GM10248 (cell line): ENCODE measurements around the gene CYP2A6.
"Not testable (repeated sequence)": the region's sequence is repeated elsewhere in the genome, so short reads cannot be mapped to it uniquely, and the experiment has no call there.

Experiments used
- CTCF ChIA-PET: fragments of 300-600 bp; sonication (Branson Sonifier 250); formaldehyde crosslinking; extraction: SDS; loops from one replicate; lab custom pipeline; 2021; ENCODE audit warnings: antibody characterized with exemption; lab: Yijun Ruan, JAX
- POLR2A ChIA-PET: fragments of 350-650 bp; sonication (Branson Sonifier 250); formaldehyde crosslinking; extraction: SDS; loops from one replicate; lab custom pipeline; 2020; ENCODE audit warnings: antibody characterized with exemption; lab: Yijun Ruan, JAX
- DNase-seq: peaks from one replicate; pipeline ENCODE4 v3.0.0; 2012; ENCODE audit errors: extremely low spot score
- TF ChIP-seq, protein P1 (sequence below): IDR thresholded peaks from 2 replicates; pipeline ENCODE4 v1.5.1; 2012; ENCODE audit warnings: mild to moderate bottlenecking, low read depth; ENCODE audit errors: extremely low read depth, missing control alignments, control extremely low read depth

CYP2A6 gene

DNA sequence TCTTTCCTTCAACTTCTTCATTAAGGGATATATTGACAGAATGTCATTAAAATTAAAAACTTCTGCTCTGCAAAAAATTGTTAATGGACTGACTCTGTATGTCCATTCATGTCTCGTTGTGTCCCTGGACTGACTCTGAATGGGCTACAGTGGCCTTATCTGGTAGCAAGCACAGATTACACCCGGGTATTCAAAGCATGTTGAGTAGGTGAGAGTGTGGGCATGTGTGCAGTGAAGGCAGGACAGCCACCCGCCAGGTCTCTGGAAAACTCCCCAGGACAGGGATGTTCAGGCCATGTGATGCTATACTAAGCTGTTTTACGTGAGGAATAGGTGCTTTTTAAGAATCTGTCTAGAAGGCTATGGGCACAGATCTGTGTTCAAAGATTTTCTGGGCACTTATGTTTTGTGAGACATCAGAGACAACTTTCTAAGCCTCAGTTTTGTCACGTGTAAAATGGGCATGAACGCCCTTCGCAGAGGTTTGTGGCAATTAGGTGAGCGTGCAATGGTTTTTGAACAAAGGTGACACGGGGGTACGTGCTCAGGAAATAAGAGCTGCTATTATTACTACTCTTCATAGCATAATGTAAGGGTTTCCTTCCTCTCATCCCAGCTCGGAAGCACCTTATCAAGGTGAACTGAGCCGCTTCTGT is 7.1 kb downstream of the CYP2A6 start:
- DNase-seq, CTCF ChIA-PET, POLR2A ChIA-PET: not testable (repeated sequence)

DNA sequence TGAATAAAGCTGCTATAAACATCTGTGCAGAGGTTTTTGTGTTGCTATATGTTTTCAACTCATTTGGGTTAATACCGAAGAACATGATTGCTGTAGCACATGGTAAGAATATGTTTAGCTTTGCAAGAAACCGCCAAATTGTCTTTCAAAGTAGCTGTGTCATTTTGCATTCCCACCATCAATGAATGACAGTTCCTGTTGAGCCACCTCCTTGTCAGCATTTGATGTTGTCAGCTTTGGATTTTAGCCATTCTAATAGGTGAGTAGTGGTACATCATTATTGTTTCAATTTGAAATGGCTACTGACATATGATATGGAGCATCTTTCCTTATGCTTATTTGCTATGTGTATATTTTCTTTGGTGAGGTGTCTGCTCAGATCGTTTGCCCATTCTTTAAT is 8.2 kb downstream of the CYP2A6 start:
- CTCF ChIA-PET, DNase-seq: not testable (repeated sequence)

DNA sequence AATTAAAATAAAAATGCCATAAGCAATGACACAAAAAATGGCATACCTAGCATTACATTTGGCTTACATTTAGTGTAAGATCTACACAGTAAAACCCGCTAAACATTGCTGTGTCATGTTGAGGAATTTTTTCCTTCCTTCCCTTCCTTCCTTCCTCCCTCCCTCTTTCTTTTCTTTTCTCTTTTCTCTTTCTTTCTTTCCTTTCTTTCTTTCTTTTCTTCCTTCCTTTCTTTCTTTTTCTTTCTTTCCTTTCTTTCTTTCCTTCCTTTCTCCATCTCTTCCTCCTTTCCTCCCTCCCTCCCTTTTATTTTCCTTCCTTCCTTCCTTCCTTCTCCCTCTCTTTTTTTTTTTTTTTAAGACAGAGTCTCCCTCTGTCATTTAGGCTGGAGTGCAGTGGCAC is 11.8 kb downstream of the CYP2A6 start:
- POLR2A ChIA-PET, DNase-seq, CTCF ChIA-PET: not testable (repeated sequence)

More for the DNA sequence above, 8.2 kb downstream of the CYP2A6 start:
- POLR2A ChIA-PET = not testable (repeated sequence)

DNA sequence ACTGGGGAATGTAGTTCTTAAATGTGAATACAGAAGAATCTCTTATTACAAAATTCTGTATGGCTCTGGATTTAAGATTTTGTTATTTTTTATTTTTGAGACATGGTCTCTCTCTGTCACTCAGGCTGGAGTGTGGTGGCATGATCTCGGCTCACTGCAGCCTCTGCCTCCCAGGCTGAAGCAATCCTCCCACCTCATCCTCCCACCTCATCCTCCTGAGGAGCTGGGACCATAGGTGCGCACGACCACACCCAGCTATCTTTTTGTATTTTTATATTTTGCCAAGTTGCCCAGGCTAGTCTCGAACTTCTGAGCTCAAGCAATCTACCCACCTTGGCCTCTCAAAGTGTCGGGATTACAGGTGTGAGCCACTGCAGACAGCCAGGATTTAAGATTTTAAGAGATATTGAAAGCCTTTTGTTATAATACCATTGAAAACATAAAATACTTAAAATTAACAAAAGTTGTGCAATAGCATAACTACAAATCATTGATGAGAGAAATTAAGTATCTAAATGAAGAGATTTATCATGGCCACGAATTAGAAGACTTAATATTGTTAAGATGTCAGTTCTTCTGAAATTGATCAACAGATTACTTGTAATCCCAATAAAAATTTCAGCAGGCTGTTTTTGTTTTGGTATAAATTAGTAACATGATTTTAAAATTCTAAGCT is 13.4 kb downstream of the CYP2A6 start:
- ChIA-PET CTCF (interaction anchor here (1.5 kb wide), 1 partner anchor 18 kb away, joined by 4 read pairs; no protein-coding TSS in a partner anchor), POLR2A (no interaction called here)
- no peak for DNase-seq
- TF ChIP-seq, protein P1, sequence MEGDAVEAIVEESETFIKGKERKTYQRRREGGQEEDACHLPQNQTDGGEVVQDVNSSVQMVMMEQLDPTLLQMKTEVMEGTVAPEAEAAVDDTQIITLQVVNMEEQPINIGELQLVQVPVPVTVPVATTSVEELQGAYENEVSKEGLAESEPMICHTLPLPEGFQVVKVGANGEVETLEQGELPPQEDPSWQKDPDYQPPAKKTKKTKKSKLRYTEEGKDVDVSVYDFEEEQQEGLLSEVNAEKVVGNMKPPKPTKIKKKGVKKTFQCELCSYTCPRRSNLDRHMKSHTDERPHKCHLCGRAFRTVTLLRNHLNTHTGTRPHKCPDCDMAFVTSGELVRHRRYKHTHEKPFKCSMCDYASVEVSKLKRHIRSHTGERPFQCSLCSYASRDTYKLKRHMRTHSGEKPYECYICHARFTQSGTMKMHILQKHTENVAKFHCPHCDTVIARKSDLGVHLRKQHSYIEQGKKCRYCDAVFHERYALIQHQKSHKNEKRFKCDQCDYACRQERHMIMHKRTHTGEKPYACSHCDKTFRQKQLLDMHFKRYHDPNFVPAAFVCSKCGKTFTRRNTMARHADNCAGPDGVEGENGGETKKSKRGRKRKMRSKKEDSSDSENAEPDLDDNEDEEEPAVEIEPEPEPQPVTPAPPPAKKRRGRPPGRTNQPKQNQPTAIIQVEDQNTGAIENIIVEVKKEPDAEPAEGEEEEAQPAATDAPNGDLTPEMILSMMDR = no peak

DNA sequence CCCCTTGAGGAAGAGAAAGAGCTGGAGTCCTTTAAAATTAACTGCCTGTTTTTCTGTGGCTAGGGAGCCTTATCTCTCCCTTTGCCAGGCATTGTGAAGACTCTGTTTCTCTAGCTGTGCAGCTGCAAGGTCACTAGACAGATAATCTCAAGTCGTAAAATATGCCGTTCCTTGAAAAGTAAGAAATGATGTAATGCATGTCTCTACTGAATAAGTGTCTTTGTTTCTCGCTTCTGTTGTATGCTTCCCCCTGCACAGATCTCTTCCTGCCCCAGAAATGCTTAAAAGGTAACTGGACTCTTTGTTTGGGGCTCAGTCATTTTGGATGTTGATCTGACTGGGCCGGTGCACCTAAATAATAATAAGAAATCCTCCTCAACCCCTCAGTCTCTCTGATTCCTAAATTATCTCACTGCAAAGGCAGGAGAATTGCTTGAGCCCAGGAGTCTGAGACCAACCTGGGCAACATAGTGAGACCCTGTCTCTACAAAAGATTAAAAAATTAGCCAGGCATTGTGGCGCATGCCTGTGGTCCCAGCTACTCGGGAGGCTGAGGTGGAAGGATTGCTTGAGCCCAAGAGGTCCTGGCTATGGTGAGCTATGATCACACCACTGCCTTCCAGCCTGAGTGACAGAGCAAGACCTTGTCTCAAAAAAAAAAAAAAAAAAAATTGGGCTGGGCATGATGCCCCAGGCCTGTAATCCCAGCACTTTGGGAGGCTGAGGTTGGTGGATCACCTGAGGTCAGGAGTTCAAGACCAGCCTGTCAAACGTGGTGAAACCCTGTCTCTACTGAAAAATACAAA is 16.3 kb downstream of the CYP2A6 start:
- POLR2A ChIA-PET, DNase-seq: not testable (repeated sequence)
- CTCF ChIA-PET = interaction anchor here (0.6 to 1.0 kb wide), 2 partner anchors 172 to 199 kb away, joined by 3 read pairs; no protein-coding TSS in a partner anchor

DNA sequence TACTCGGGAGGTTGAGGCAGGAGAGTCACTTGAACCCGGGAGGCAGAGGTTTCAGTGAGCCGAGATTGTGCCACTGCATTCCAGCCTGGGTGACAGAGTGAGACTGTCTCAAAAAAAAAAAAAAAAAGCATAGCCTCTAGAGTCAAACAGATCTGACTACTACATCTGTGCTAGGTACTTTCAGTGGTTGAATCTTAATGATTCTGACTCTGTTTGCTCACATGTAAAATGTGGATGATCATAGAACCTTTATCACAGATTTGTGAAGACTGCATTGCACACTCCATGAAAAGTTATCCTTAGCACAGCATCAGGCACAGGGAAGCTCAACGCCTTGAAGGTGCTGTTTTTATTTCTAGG is 17.8 kb downstream of the CYP2A6 start:
- POLR2A ChIA-PET, DNase-seq: not testable (repeated sequence)
- CTCF ChIA-PET = interaction anchor here (1.0 kb wide), 1 partner anchor 170 kb away, joined by 3 read pairs; no protein-coding TSS in a partner anchor

DNA sequence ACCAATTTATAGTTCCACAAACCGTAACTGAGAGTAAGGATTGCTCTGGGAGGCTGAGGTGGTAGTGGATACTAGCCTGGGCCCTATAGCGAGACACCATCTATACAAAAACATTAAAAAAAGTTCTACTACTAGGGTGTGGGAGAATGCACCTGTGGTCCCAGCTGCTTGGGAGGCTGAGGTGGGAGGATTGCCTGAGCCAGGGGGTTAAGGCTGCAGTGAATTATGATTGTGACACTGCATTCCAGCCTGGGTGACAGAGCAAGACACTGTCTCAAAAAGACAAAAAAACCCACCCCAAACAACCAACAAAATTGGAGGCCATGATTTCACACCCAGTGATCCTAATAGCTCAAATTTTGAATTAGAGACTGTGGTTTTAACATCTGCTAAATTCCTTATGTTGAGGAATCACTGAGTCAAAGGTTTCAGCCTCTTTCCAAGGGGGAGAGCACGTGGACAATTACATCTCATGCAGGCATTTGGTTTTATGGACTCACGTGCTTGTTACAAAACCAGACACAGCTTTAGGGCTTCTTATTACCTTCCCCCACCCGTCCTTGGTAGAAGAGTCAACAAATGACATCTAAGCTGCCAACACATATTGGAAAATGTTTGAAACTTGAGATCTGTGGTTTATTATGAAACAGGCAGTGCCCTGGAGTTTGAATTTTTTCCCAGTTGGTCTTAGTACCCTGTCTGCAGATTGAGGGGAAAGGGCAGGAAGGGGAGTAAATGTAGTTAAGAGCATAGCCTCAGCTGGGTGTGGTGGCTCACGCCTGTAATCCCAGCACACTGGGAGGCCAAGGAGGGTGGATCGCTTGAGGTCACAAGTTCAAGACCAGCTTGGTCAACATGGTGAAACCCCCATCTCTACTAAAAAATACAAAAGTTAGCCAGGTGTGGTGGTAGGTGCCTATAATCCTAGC is 18.5 kb downstream of the CYP2A6 start:
- DNase-seq = no peak
- ChIA-PET CTCF (no interaction called here), POLR2A (no interaction called here)
- TF ChIP-seq, protein P1 = no peak

DNA sequence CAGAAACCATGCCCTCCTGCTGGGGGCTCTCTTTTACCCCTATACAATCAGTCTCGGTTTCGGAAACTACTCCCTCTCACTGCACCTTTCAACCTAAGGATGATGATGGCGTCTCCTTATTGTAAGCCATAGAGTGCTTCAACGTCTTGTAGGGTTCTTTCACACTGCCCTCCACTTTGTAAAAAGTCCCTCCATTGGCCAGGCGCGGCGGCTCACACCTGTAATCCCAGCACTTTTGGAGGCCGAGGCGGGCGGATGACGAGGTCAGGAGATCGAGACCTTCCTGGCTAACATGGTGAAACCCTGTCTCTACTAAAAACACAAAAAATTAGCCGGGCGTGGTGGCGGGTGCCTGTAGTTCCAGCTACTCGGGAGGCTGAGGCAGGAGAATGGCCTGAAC is 19.5 kb downstream of the CYP2A6 start:
- POLR2A ChIA-PET, DNase-seq, CTCF ChIA-PET: not testable (repeated sequence)

DNA sequence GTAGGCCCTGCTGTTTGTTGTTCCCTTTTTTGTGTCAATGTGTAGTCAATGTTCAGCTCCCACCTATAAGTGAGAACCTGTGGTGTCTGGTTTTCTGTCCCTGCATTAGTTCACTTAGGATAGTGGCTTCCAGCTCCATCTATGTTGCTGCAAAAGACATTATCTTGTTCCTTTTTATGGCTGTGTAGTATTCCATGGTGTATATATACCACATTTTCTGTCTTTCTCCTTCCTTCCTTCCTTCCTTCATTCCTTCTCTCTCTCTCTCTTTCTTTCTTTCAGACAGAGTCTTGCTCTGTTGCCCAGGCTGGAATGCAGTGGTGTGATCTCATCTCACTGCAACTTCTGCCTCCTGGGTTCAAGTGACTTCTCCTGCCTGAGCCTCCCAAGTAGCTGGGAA is 21.0 kb downstream of the CYP2A6 start:
- ChIA-PET POLR2A (no interaction called here), CTCF (interaction anchor here (1.2 to 2.3 kb wide), 2 partner anchors 9 to 10 kb away, joined by 5 to 8 read pairs; no protein-coding TSS in a partner anchor)
- no peak for DNase-seq
- TF ChIP-seq, protein P1 = no peak
